Measurements from ENCODE around the gene VPS51.
"Not testable (repeated sequence)": the region's sequence is repeated elsewhere in the genome, so short reads cannot be mapped to it uniquely, and the experiment has no call there.

VPS51 gene

DNA sequence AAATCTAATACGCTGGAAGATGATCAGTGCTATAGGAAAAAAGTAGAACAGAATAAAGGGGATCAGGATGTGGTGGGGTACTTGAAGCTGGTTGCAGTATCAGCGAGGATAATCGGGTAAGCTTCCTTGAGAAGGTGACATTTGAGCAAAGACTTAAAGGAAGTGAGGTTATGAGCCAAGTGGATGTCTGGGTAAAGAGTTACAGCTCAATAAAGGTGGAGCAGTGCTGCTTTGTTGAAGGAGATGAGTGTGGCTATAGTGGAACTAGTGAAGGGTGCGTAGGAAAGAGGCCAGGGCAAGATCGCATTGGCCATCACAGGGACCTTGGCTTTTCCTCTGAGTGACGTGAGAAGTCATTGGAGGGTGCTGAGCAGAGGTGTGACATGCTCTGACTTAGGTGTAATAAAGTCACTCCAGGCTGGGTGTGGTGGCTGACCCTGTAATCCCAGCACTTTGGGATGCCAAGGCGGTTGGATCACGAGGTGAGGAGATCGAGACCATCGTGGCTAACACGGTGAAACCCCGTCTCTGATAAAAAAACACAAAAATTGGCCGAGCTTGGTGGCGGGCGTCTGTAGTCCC, 40.6 kb downstream of the VPS51 start:
- no peak for DNase-seq

- no peak for DNase-seq
Observed at GRCh38 chr11:65141896-65142494, 46.0 kb downstream of the VPS51 start.

DNA sequence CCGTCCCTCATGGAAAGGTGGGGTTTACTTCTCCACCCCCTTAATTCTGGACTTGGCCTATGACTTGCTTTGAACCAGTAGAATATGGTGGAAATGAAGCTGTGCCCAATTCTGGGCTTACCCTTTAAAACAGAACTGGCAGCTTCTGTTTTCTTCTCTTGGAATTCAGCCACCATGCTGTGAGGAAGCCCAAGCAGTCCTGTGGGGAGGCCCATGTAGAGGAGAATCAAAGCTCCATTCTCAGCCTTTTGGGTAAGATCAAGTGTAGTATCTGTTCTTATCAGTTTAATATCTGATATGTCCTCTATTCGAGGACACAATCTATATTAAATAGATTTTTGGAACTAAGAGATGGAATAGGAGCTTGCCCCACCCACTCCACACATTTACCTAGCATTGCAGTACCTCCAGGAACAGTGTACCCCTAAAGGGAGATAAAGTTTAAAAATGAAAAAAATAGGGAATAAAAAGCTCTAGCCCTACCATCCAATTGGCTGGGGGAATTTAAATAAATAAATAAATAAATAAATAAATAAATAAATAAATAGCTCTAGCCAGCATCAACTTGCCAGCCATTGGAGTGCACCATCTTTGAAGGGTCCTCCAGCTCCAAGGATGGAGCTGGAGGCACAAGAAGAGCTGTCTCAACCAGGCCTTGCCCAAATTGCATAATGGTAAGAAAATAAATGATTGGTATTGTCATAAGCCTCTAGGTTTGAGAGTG, 51.5 kb downstream of the VPS51 start:
- DNase-seq, result no peak

GRCh38 chr11:65148657-65149056, 52.6 kb downstream of the VPS51 start:
- DNase-seq, result no peak

DNA sequence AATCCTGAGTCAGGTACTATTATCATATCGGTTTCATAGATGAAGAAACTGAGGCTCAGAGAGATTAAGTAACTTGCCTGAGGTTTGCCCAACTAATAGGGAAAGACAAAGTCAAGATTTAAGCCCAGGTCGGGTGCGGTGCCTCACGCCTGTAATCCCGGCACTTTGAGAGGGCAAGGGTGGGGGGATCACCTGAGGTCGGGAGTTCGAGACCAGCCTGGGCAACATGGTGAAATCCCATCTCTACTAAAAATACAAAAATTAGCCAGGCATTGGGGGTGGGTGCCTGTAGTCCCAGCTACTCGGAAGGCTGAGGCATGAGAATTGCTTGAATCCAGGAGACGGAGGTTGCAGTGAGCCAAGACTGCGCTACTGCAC, 54.1 kb downstream of the VPS51 start:
- DNase-seq, result not testable (repeated sequence)

DNA sequence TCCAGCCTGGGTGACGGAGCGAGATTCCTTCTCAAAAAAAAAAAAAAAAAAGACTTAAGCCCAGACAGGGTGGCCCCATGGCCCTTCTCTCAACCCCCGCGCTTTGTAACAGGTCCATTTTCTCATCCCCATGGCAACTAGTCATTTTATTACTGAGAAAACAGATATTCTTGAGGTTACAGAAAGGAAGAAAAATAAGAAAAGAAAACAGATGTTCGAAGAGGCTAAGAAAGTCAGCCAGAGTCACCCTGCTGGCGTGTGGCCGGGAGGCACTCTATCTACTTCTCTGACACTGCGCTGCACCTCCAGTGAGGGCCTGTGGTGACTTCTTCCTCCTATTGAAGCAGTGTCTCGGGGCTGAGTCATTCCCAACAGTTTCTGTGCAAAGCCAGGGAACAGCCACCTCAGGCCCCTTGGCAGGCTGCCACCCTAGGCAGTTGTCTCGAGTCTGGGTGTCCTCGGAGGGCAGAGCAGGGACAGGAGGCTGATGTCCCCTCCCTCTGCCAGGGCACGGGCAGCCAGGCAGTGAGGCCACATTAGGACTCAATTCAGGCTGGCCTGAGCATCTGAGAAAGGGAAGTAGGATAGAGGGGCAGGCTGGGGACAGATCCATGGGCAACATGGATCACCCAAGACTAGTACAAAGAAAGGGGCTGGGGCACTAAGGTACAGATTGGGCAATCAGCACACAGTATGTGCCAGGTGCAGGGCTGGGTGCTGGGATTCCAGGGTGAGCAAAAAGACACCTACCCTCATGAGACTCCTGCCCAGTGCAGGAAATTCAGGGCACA, 54.7 kb downstream of the VPS51 start:
- peak; percentile 11 to 79 for DNase-seq

- no peak for DNase-seq
Observed at GRCh38 chr11:65151331-65151899, 55.4 kb downstream of the VPS51 start.

DNA sequence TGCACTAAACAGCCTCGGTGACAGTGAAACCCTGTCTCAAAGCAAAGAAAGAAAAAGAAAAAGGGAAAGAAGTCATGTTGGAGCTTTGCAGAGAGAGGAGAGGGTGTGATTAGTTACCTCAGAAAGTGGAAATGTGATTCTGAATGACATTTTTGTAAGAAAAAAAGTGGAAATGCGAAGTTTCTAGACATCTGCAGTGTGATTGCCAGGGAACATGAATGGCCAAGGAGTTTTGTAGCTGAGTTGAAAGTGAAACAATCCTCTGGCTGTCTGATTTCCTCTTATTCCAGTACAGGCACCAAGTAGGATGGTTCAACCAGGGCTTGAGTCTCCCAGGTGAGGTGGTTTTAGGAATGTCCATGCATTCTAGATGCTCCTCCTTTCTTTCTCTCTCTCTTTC, 56.1 kb downstream of the VPS51 start:
- DNase-seq, result no peak

DNA sequence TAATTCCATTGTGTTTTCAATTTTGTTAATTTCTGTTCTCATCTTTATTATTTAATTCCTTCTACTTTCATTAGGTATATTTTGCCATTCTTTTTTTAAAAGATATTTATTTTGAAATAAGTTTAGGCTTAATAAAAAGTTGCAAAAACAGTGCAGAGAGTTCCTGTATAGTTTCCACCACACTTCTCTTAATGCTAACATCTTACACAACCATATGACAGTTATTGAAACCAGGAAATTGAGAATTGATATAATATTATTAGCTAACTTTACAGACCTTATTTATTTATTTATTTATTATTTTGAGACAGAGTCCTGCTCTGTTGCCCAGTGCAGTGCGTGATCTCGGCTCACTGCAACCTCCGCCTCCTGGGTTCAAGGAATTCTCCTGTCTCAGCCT, 60.2 kb downstream of the VPS51 start:
- DNase-seq, result no peak

- no peak for DNase-seq
Observed at GRCh38 chr11:65156926-65157325, 60.9 kb downstream of the VPS51 start.

DNA sequence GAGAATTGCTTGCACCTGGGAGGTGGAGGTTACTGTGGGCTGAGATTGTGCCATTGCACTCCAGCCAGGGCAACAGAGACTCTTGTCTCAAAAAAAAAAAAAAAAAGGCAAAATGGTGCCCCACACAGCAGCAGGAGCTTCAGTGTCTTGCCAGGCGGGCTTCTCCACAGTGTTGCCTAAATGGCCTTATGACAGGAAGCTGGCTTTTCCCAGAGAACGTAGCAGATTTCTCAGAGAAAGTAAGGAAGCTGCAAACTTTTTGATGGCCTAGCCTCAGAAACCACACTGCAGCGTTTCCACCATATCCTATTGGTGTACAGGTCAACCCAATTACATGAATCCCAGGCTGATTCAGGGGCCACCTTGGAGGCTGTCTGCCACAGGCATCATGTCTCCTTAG, 61.3 kb downstream of the VPS51 start:
- DNase-seq, result no peak

- DNase-seq, result no peak
Observed at GRCh38 chr11:65159012-65159411, 63.0 kb downstream of the VPS51 start.

DNA sequence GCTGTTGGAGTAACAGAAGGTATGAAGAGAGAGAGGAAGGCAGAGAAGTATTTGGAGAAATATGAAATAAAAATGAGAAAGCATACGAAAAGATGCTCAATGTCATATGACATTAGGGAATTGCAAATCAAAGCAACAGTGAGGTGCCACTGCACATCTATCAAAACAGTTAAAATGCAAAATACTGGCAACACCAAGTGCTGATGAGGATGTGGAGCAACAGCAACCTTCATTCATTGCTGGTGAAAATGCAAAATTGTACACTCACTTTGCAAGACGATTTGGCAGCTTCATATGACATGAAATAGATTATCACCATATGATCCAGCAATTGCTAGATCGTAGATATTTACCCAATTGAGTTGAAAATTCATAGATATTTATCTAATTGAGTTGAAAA, 64.6 kb downstream of the VPS51 start:
- no peak for DNase-seq
